H9 (cell line): ENCODE results near the gene SLC35B3. TPM values are rescaled to one million over a fixed set of nuclear protein-coding genes. Genes with fewer than 3 reads are reported as not detected.

Source experiments
- DNase-seq: peaks from one replicate; pipeline ENCODE4 v3.0.0-alpha.2; 2017
- H2AFZ ChIP-seq: one replicate; pipeline ENCODE4 v1.6.1; 2013; ENCODE audit warnings: mild to moderate bottlenecking, low read length, control low read depth, moderate library complexity
- H2AK5ac ChIP-seq: 2 replicates; pipeline ENCODE4 v1.6.1; 2013; ENCODE audit warnings: low read length, control low read depth, mixed read lengths; ENCODE audit not compliant: insufficient read length
- H2BK120ac ChIP-seq: one replicate; pipeline ENCODE4 v1.6.1; 2013; ENCODE audit warnings: low read depth, mild to moderate bottlenecking, low read length, control low read depth, inconsistent platforms; ENCODE audit not compliant: poor library complexity, severe bottlenecking
- H2BK12ac ChIP-seq: 2 replicates; pipeline ENCODE4 v1.6.1; 2013; ENCODE audit warnings: low read length, control low read depth, mixed read lengths, low read depth; ENCODE audit not compliant: insufficient read length
- H2BK15ac ChIP-seq: 2 replicates; pipeline ENCODE4 v1.6.1; 2013; ENCODE audit warnings: low read depth, low read length, control low read depth
- H2BK20ac ChIP-seq: one replicate; pipeline ENCODE4 v1.6.1; 2013; ENCODE audit warnings: low read depth, mild to moderate bottlenecking, low read length, control low read depth, inconsistent platforms; ENCODE audit not compliant: poor library complexity, severe bottlenecking
- H2BK5ac ChIP-seq: 2 replicates; pipeline ENCODE4 v1.6.1; 2013; ENCODE audit warnings: low read length, control low read depth, mixed read lengths; ENCODE audit not compliant: insufficient read length
- H3K14ac ChIP-seq: 2 replicates; pipeline ENCODE4 v1.6.1; 2013; ENCODE audit warnings: low read length, control low read depth; ENCODE audit not compliant: insufficient read depth
- H3K18ac ChIP-seq: 2 replicates; pipeline ENCODE4 v1.6.1; 2013; ENCODE audit warnings: low read depth, mild to moderate bottlenecking, mixed read lengths, low read length, control low read depth; ENCODE audit not compliant: insufficient read length
- H3K23ac ChIP-seq: 2 replicates; pipeline ENCODE4 v1.6.1; 2013; ENCODE audit warnings: low read length, control low read depth, mixed read lengths, low read depth; ENCODE audit not compliant: insufficient read length
- H3K23me2 ChIP-seq: 2 replicates; pipeline ENCODE4 v1.6.1; 2013; ENCODE audit warnings: low read depth, mild to moderate bottlenecking, mixed read lengths, low read length, control low read depth; ENCODE audit not compliant: insufficient read length, poor library complexity, severe bottlenecking
- H3K27ac ChIP-seq: 2 replicates; pipeline ENCODE4 v1.5.1; 2013; ENCODE audit warnings: low read length, control low read depth, mixed read lengths, low read depth; ENCODE audit not compliant: insufficient read length
- H3K27me3 ChIP-seq: 2 replicates; pipeline ENCODE4 v1.6.1; 2013; ENCODE audit warnings: low read length, control low read depth, inconsistent platforms; ENCODE audit not compliant: insufficient read depth
- H3K4ac ChIP-seq: 2 replicates; pipeline ENCODE4 v1.6.1; 2013; ENCODE audit warnings: low read depth, mild to moderate bottlenecking, control low read depth, inconsistent platforms, low read length, moderate library complexity
- H3K4me1 ChIP-seq: 2 replicates; pipeline ENCODE4 v1.6.1; 2013; ENCODE audit warnings: low read length, control low read depth, inconsistent platforms; ENCODE audit not compliant: insufficient read depth
- H3K4me2 ChIP-seq: 2 replicates; pipeline ENCODE4 v1.6.1; 2013; ENCODE audit warnings: low read length, control low read depth, mixed read lengths; ENCODE audit not compliant: insufficient read length, insufficient read depth
- H3K56ac ChIP-seq: 2 replicates; pipeline ENCODE4 v1.6.1; 2013; ENCODE audit warnings: low read depth, mild to moderate bottlenecking, mixed read lengths, low read length, control low read depth; ENCODE audit not compliant: insufficient read length
- H3K79me1 ChIP-seq: 2 replicates; pipeline ENCODE4 v1.6.1; 2013; ENCODE audit warnings: low read depth, mild to moderate bottlenecking, moderate library complexity, low read length, control low read depth, inconsistent platforms; ENCODE audit not compliant: insufficient read depth, poor library complexity, severe bottlenecking
- H3K79me2 ChIP-seq: 2 replicates; pipeline ENCODE4 v1.6.1; 2013; ENCODE audit warnings: low read length, control low read depth, inconsistent platforms; ENCODE audit not compliant: insufficient read depth
- H3K9ac ChIP-seq: 2 replicates; pipeline ENCODE4 v1.6.1; 2013; ENCODE audit warnings: low read length, control low read depth, mixed read lengths; ENCODE audit not compliant: insufficient read length; ENCODE audit errors: extremely low read depth
- H3K9me3 ChIP-seq: one replicate; pipeline ENCODE4 v1.6.1; 2013; ENCODE audit warnings: low read depth, low read length, inconsistent platforms; ENCODE audit not compliant: control insufficient read depth
- H3T11ph ChIP-seq: one replicate; pipeline ENCODE4 v1.6.1; 2013; ENCODE audit warnings: mild to moderate bottlenecking, low read length, control low read depth, inconsistent platforms
- H4K20me1 ChIP-seq: one replicate; pipeline ENCODE4 v1.6.1; 2013; ENCODE audit not compliant: control insufficient read depth, insufficient read length, insufficient read depth
- H4K5ac ChIP-seq: 2 replicates; pipeline ENCODE4 v1.6.1; 2013; ENCODE audit warnings: low read depth, mild to moderate bottlenecking, mixed read lengths, low read length, control low read depth; ENCODE audit not compliant: insufficient read length
- H4K8ac ChIP-seq: replicated peaks from 2 replicates; pipeline ENCODE4 v1.6.1; 2013; ENCODE audit warnings: low read length, control low read depth, mixed read lengths, low read depth; ENCODE audit not compliant: insufficient read length
- H4K91ac ChIP-seq: 2 replicates; pipeline ENCODE4 v1.6.1; 2013; ENCODE audit warnings: low read depth, mild to moderate bottlenecking, moderate library complexity, mixed read lengths, low read length, control low read depth; ENCODE audit not compliant: insufficient read length
- H3K27ac Mint-ChIP-seq, 3 experiments: 2 replicates in 2 of 3; 3 replicates in 1 of 3; pipeline ENCODE4 v1.8.0; 2020 to 2021; ENCODE audit warnings: mixed read lengths in 3 of 3, mild to moderate bottlenecking in 1 of 3, moderate library complexity in 1 of 3
- H3K27me3 Mint-ChIP-seq: 2 replicates; pipeline ENCODE4 v1.8.0; 2021; ENCODE audit warnings: low read depth, mild to moderate bottlenecking, moderate library complexity, mixed read lengths
- H3K36me3 Mint-ChIP-seq, 3 experiments: 2 replicates in 2 of 3; 3 replicates in 1 of 3; pipeline ENCODE4 v1.8.0; 2020 to 2021; ENCODE audit warnings: low read depth in 3 of 3, mixed read lengths in 3 of 3; ENCODE audit not compliant: insufficient read depth in 1 of 3
- H3K4me1 Mint-ChIP-seq, 2 experiments: 2 replicates each; pipeline ENCODE4 v1.8.0; 2020; ENCODE audit warnings: mixed read lengths in 2 of 2
- H3K4me3 Mint-ChIP-seq, 2 experiments: 2 replicates in 1 of 2; 3 replicates in 1 of 2; pipeline ENCODE4 v1.8.0; 2020 to 2021; ENCODE audit warnings: mild to moderate bottlenecking in 2 of 2, mixed read lengths in 2 of 2, moderate library complexity in 1 of 2
- H3K9me3 Mint-ChIP-seq, 2 experiments: 2 replicates in 1 of 2; 3 replicates in 1 of 2; pipeline ENCODE4 v1.8.0; 2020; ENCODE audit warnings: mild to moderate bottlenecking in 2 of 2, mixed read lengths in 2 of 2, moderate library complexity in 1 of 2
- WGBS: extraction: QIAGEN DNeasy Blood & Tissue Kit; methylation state at CpG from one replicate; pipeline ENCODE4 v1.1.7; 2013; ENCODE audit warnings: missing lambda C conversion rate, low lambda C conversion rate, mixed read lengths; ENCODE audit not compliant: insufficient read length; ENCODE audit errors: extremely low coverage; 5-methylcytosine and 5-hydroxymethylcytosine counted together
- total RNA-seq: library from RNA; stranded (reverse); gene quantifications from 2 replicates; pipeline ENCODE4 v1.2.1, GENCODE V29; 2021
- TF ChIP-seq, protein P1 (sequence below): fragments of 200-600 bp; sonication (generic); conservative IDR thresholded peaks from 3 replicates; pipeline ENCODE4 v1.8.0; 2021; ENCODE audit warnings: antibody characterized with exemption, mild to moderate bottlenecking

The SLC35B3 gene
- total RNA-seq, 1 experiment from 2014 or later: 8.4 TPM

DNA sequence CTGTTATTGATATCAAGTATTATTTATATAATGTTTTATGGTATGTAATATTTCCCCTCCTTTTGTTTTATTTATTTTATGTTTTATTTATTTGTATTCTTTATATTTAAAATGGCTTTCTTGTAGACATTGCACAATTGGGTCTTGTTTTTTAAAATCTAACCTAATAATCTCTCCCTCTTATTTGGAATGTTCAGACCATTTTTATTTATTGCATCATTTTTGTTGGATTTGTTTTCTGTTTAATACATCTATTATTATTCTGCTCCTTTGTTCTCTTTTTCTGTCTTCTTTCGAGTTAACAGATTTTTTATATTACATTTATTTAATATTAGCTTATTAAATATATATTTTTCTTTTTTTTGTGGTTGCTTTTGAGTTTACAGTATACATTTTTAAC, 43.1 kb upstream of the SLC35B3 start:
- no peak overlapping the region for H4K8ac ChIP-seq
- H3K4me1 ChIP-seq: no peaks in the 10 kb centered on the region
- no peak overlapping the region for H2AK5ac ChIP-seq
- no peak overlapping the region for H3K14ac ChIP-seq
- no peak overlapping the region for H2BK5ac ChIP-seq
- Mint-ChIP-seq H3K4me3 (no peak overlapping the region), H3K27ac (no peak overlapping the region), H3K36me3 (peaks cover 0 to 9% (median 2%) of the 10 kb centered on the region in 3 experiments; a peak in 4 of 7 replicates), H3K9me3 (peaks cover 4 to 6% of the 10 kb centered on the region in 2 experiments; a peak in 3 of 5 replicates), H3K4me1 (no peaks in the 10 kb centered on the region), H3K27me3 (no peaks in the 10 kb centered on the region)
- no peaks in the 10 kb centered on the region for H3K79me1 ChIP-seq
- H3K56ac ChIP-seq: no peak overlapping the region
- H3K9me3 ChIP-seq: no peaks in the 10 kb centered on the region
- DNase-seq: no peak
- H4K20me1 ChIP-seq: no peaks in the 10 kb centered on the region
- H3K9ac ChIP-seq: no peak overlapping the region
- no peak overlapping the region for H2AFZ ChIP-seq
- H4K5ac ChIP-seq: no peak overlapping the region
- H3K23me2 ChIP-seq: no peaks in the 10 kb centered on the region
- no peak overlapping the region for H2BK120ac ChIP-seq
- TF ChIP-seq, protein P1, sequence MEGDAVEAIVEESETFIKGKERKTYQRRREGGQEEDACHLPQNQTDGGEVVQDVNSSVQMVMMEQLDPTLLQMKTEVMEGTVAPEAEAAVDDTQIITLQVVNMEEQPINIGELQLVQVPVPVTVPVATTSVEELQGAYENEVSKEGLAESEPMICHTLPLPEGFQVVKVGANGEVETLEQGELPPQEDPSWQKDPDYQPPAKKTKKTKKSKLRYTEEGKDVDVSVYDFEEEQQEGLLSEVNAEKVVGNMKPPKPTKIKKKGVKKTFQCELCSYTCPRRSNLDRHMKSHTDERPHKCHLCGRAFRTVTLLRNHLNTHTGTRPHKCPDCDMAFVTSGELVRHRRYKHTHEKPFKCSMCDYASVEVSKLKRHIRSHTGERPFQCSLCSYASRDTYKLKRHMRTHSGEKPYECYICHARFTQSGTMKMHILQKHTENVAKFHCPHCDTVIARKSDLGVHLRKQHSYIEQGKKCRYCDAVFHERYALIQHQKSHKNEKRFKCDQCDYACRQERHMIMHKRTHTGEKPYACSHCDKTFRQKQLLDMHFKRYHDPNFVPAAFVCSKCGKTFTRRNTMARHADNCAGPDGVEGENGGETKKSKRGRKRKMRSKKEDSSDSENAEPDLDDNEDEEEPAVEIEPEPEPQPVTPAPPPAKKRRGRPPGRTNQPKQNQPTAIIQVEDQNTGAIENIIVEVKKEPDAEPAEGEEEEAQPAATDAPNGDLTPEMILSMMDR: no peak
- H3K27me3 ChIP-seq: no peaks in the 10 kb centered on the region
- H3T11ph ChIP-seq: no peak overlapping the region
- no peak overlapping the region for H3K4ac ChIP-seq
- WGBS: no CpG with 5 or more reads among the region's 1 CpG
- no peak overlapping the region for H4K91ac ChIP-seq
- no peaks in the 10 kb centered on the region for H3K79me2 ChIP-seq
- H3K18ac ChIP-seq: no peak overlapping the region
- no peak overlapping the region for H3K23ac ChIP-seq
- no peak overlapping the region for H2BK15ac ChIP-seq
- H2BK20ac ChIP-seq: no peak overlapping the region
- H3K4me2 ChIP-seq: no peak overlapping the region
- H3K27ac ChIP-seq: no peak overlapping the region
- H2BK12ac ChIP-seq: no peak overlapping the region
